ENCODE measurements around the gene ZBTB4. TPM values are rescaled to one million over a fixed set of nuclear protein-coding genes. Genes with fewer than 3 reads are reported as not detected.

Gene ZBTB4
- total RNA-seq, 1 experiment from 2014 or later, result 9.0 TPM

DNA sequence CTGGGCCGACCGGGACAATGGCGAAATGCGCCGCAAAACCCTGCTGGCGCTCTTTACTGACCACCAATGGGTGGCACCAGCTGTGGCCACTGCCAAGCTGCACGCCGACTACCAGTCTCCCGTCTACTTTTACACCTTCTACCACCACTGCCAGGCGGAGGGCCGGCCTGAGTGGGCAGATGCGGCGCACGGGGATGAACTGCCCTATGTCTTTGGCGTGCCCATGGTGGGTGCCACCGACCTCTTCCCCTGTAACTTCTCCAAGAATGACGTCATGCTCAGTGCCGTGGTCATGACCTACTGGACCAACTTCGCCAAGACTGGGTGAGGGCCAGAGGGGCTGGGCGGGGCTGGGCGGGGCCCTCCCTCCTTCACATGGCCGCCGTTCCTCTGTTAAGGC is 63.6 kb downstream of the ZBTB4 start:
- no peak overlapping the region for H3K4me3 ChIP-seq (ENCODE audit: insufficient read depth, low read depth, low read length)
- DNase-seq, result no peak
- H3K36me3 ChIP-seq (replicated peaks; ENCODE audit: control insufficient read depth, insufficient read depth, low read length), result peaks cover 7% of the 10 kb centered on the region
- no peaks in the 10 kb centered on the region for H3K27me3 ChIP-seq (ENCODE audit: control insufficient read depth, insufficient read depth, low read length)

DNA sequence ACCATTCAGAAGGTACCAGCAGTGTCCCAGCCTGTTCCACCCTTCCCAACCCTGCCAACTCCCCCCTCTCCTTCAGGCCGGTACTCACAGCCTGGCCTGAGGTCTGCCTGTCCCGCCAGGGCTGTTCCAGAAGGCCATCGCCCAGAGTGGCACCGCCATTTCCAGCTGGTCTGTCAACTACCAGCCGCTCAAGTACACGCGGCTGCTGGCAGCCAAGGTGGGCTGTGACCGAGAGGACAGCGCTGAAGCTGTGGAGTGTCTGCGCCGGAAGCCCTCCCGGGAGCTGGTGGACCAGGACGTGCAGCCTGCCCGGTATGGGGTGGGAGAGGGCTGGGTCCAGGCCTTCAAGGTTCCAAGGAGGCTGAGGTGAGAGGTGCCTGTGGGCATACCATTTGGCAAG is 64.6 kb downstream of the ZBTB4 start:
- no peak overlapping the region for H3K4me3 ChIP-seq (ENCODE audit: insufficient read depth, low read depth, low read length)
- no peaks in the 10 kb centered on the region for H3K27me3 ChIP-seq (ENCODE audit: control insufficient read depth, insufficient read depth, low read length)
- no peak for DNase-seq
- peaks cover 11% of the 10 kb centered on the region for H3K36me3 ChIP-seq (replicated peaks; ENCODE audit: control insufficient read depth, insufficient read depth, low read length)

DNA sequence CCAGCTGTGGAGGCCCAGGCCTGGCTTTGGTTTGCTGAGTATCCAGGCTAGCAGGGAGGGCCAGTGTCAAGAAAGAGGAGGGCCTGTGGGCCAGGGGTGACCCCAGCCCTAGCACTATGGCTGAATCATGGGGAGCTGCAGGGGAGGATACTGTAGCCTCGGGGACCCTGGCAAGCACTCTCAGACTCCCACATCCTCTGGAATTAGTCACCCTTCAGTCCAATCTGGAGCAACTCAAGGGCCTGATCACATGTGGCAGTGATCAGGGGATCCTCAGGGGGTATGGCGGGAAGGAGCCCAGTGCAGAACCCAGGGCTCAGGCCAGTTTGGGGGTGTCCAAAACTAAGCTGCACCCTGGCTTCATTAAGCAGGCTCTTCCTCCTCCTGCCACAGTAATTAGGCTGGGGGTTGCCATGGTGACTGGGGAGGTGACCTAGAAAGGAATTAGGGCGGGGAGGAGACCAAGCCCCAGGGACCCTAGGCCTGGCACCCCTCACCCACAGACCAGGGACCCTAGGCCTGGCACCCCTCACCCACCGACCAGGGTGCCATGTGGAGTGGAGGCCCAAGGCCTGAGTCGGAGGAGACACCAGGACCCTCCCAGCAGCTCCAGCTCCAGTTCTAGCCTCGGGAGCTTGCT is 66.0 kb downstream of the ZBTB4 start:
- no peak for DNase-seq
- H3K4me3 ChIP-seq (ENCODE audit: insufficient read depth, low read depth, low read length), result no peak overlapping the region
- H3K36me3 ChIP-seq (replicated peaks; ENCODE audit: control insufficient read depth, insufficient read depth, low read length), result peaks cover 16% of the 10 kb centered on the region
- peaks cover 6% of the 10 kb centered on the region; the same call in 1 of the 2 replicates for H3K27me3 ChIP-seq (ENCODE audit: control insufficient read depth, insufficient read depth, low read length)

DNA sequence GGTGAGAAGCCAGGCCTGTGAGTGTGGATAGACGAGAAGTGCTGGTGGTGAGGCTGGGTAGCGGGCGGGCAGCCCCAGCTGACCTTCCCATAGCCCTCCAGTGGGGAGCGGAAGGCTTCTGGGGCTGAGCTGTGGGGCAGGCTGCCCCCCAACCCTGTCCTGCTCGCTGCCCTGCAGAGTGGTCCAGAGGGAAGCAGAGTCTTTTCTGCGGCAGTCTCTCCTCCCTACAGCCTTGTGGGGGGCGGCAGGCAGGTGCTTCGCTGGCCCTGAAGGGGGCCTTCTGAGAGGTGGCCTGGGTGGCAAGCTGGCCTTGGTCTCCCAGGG is 68.0 kb downstream of the ZBTB4 start:
- Histone ChIP-seq H3K36me3 (replicated peaks; ENCODE audit: control insufficient read depth, insufficient read depth, low read length) (peaks cover 16% of the 10 kb centered on the region), H3K4me3 (ENCODE audit: insufficient read depth, low read depth, low read length) (no peak overlapping the region), H3K27me3 (ENCODE audit: control insufficient read depth, insufficient read depth, low read length) (peaks cover 6% of the 10 kb centered on the region)
- peak; percentile 53 for DNase-seq

DNA sequence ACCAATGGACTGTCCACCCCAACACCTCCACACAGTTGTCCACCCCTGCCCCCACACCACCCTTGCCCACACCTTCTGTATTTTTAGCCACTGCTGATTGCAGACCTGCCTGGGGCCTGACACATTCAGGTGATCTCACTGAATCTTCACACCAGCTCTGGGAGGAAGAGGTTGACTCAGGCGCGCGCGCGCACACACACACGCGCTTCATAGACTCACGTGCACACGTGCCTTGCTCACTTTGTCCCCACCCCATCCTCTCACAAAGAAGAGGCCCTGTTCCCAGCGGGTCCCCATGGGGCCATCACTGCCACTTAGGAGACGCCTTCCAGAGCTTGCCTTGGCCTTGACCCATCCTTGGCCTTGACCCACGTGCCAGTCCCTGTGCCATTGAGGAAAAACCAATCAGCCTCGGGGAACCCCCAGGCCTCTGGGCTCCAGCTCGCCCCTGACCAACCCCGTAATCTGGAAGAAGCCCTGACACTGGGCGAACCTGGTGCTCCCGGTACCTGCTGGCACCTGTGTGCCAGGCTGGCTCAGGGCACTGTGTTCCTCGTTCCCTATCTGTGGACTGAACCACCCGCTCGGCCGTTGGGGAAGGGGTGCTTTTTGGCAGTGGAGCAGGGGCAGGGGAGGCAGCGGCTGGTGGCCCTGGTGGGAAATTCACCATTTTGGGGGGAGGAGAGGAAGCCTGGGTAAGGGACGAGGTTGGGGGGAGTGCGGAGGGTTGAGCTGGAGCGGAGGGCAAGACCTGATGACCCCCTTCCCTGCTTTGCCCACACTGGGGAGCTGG is 68.6 kb downstream of the ZBTB4 start:
- no peak for DNase-seq
- no peak overlapping the region for H3K4me3 ChIP-seq (ENCODE audit: insufficient read depth, low read depth, low read length)
- H3K36me3 ChIP-seq (replicated peaks; ENCODE audit: control insufficient read depth, insufficient read depth, low read length), result peaks cover 16% of the 10 kb centered on the region
- peaks cover 9% of the 10 kb centered on the region for H3K27me3 ChIP-seq (ENCODE audit: control insufficient read depth, insufficient read depth, low read length)

DNA sequence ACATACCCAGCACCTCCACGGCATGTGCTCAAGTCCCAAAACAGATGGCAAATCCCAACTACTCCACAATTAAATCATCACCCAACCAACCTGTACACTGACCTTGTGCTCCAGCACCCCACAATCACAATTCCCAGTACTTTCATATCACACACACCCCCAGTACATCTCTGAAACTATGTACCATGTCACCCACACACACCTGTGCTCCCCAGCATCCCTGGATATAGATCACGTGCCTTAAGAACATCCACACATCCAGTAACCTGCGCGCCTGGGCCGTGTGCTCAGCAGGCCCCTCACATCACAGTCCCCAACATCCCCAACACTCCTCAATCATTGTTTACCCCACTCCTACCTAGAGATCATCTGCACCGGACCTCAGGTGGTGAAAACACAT is 69.7 kb downstream of the ZBTB4 start:
- Histone ChIP-seq H3K4me3 (ENCODE audit: insufficient read depth, low read depth, low read length) (no peak overlapping the region), H3K27me3 (ENCODE audit: control insufficient read depth, insufficient read depth, low read length) (peaks cover 11% of the 10 kb centered on the region), H3K36me3 (replicated peaks; ENCODE audit: control insufficient read depth, insufficient read depth, low read length) (peaks cover 9% of the 10 kb centered on the region)
- no peak for DNase-seq

Other genes starting within 250 kb of the ZBTB4 start
- 75.0 and 90.9 TPM in 2 replicates for gene DVL2, start 245.1 kb downstream of the ZBTB4 start, total RNA-seq (2014; rRNA removed; shearing (Covaris generic))
- gene PHF23, start 240.2 kb downstream of the ZBTB4 start, total RNA-seq (2014; rRNA removed; shearing (Covaris generic)), result 54.9 and 56.2 TPM in 2 replicates
- gene GABARAP, start 237.2 kb downstream of the ZBTB4 start, total RNA-seq (2014; rRNA removed; shearing (Covaris generic)), result 185 and 231 TPM in 2 replicates
- 58.8 and 59.9 TPM in 2 replicates for gene CTDNEP1, start 227.9 kb downstream of the ZBTB4 start, total RNA-seq (2014; rRNA removed; shearing (Covaris generic))
- gene ELP5, start 227.4 kb downstream of the ZBTB4 start, total RNA-seq (2014; rRNA removed; shearing (Covaris generic)), result 66.4 and 77.4 TPM in 2 replicates
- 30.8 and 40.8 TPM in 2 replicates for gene CLDN7, start 217.2 kb downstream of the ZBTB4 start, total RNA-seq (2014; rRNA removed; shearing (Covaris generic))
- gene SLC2A4, start 197.9 kb downstream of the ZBTB4 start, total RNA-seq (2014; rRNA removed; shearing (Covaris generic)), result 3.8 and 6.6 TPM in 2 replicates
- gene YBX2, start 185.0 kb downstream of the ZBTB4 start, total RNA-seq (2014; rRNA removed; shearing (Covaris generic)), result 12.2 and 21.8 TPM in 2 replicates
- 865 and 1,116 TPM in 2 replicates for gene EIF5A, start 172.0 kb downstream of the ZBTB4 start, total RNA-seq (2014; rRNA removed; shearing (Covaris generic))
- gene GPS2, start 164.3 kb downstream of the ZBTB4 start, total RNA-seq (2014; rRNA removed; shearing (Covaris generic)), result 52.8 and 60.2 TPM in 2 replicates
- gene NEURL4, start 150.3 kb downstream of the ZBTB4 start, total RNA-seq (2014; rRNA removed; shearing (Covaris generic)), result 33.5 and 34.1 TPM in 2 replicates
- gene ACAP1, start 143.1 kb downstream of the ZBTB4 start, total RNA-seq (2014; rRNA removed; shearing (Covaris generic)), result 17.8 and 34.5 TPM in 2 replicates
- gene KCTD11, start 127.5 kb downstream of the ZBTB4 start, total RNA-seq (2014; rRNA removed; shearing (Covaris generic)), result 1.1 and 2.2 TPM in 2 replicates
- not detected in 2 replicates for gene TMEM95, start 124.5 kb downstream of the ZBTB4 start, total RNA-seq (2014; rRNA removed; shearing (Covaris generic))
- gene TNK1, start 98.5 kb downstream of the ZBTB4 start, total RNA-seq (2014; rRNA removed; shearing (Covaris generic)), result 7.0 and 8.9 TPM in 2 replicates
- gene PLSCR3, start 85.1 kb downstream of the ZBTB4 start, total RNA-seq (2014; rRNA removed; shearing (Covaris generic)), result 26.5 and 27.8 TPM in 2 replicates
- 280 and 385 TPM in 2 replicates for gene TMEM256, start 75.5 kb downstream of the ZBTB4 start, total RNA-seq (2014; rRNA removed; shearing (Covaris generic))
- gene NLGN2, start 71.8 kb downstream of the ZBTB4 start, total RNA-seq (2014; rRNA removed; shearing (Covaris generic)), result 11.6 and 15.7 TPM in 2 replicates
- not detected in 2 replicates for gene SPEM1, start 59.3 kb downstream of the ZBTB4 start, total RNA-seq (2014; rRNA removed; shearing (Covaris generic))
- gene SPEM2, start 54.0 kb downstream of the ZBTB4 start, total RNA-seq (2014; rRNA removed; shearing (Covaris generic)), result not detected in 2 replicates
- not detected in 2 replicates for gene SPEM3, start 50.8 kb downstream of the ZBTB4 start, total RNA-seq (2014; rRNA removed; shearing (Covaris generic))
- 14.5 and 15.8 TPM in 2 replicates for gene TMEM102, start 44.2 kb downstream of the ZBTB4 start, total RNA-seq (2014; rRNA removed; shearing (Covaris generic))
- gene FGF11, start 40.1 kb downstream of the ZBTB4 start, total RNA-seq (2014; rRNA removed; shearing (Covaris generic)), result 12.5 and 20.7 TPM in 2 replicates
- 6.6 and 6.8 TPM in 2 replicates for gene CHRNB1, start 34.6 kb downstream of the ZBTB4 start, total RNA-seq (2014; rRNA removed; shearing (Covaris generic))
- gene SLC35G6, start 1.8 kb upstream of the ZBTB4 start, total RNA-seq (2014; rRNA removed; shearing (Covaris generic)), result not detected in 2 replicates
- 46.1 and 48.6 TPM in 2 replicates for gene POLR2A, start 4.7 kb upstream of the ZBTB4 start, total RNA-seq (2014; rRNA removed; shearing (Covaris generic))
- 6.2 and 9.6 TPM in 2 replicates for gene TNFSF12, start 69.4 kb upstream of the ZBTB4 start, total RNA-seq (2014; rRNA removed; shearing (Covaris generic))
- gene TNFSF13, start 79.1 kb upstream of the ZBTB4 start, total RNA-seq (2014; rRNA removed; shearing (Covaris generic)), result 0.94 and 1.7 TPM in 2 replicates
- gene SENP3, start 82.3 kb upstream of the ZBTB4 start, total RNA-seq (2014; rRNA removed; shearing (Covaris generic)), result 137 and 203 TPM in 2 replicates
- 0.22 and 0.55 TPM in 2 replicates for gene CD68, start 100.0 kb upstream of the ZBTB4 start, total RNA-seq (2014; rRNA removed; shearing (Covaris generic))
- gene MPDU1, start 104.2 kb upstream of the ZBTB4 start, total RNA-seq (2014; rRNA removed; shearing (Covaris generic)), result 111 and 146 TPM in 2 replicates
- 33.8 and 44.0 TPM in 2 replicates for gene SOX15, start 110.5 kb upstream of the ZBTB4 start, total RNA-seq (2014; rRNA removed; shearing (Covaris generic))
- 49.0 and 52.0 TPM in 2 replicates for gene FXR2, start 135.3 kb upstream of the ZBTB4 start, total RNA-seq (2014; rRNA removed; shearing (Covaris generic))
- gene SAT2, start 148.2 kb upstream of the ZBTB4 start, total RNA-seq (2014; rRNA removed; shearing (Covaris generic)), result 45.5 and 55.8 TPM in 2 replicates
- 0.35 and 1.5 TPM in 2 replicates for gene SHBG, start 150.5 kb upstream of the ZBTB4 start, total RNA-seq (2014; rRNA removed; shearing (Covaris generic))
- 1.6 and 7.0 TPM in 2 replicates for gene ATP1B2, start 171.3 kb upstream of the ZBTB4 start, total RNA-seq (2014; rRNA removed; shearing (Covaris generic))
- 97.5 and 99.4 TPM in 2 replicates for gene TP53, start 207.9 kb upstream of the ZBTB4 start, total RNA-seq (2014; rRNA removed; shearing (Covaris generic))
- 32.9 and 41.3 TPM in 2 replicates for gene WRAP53, start 208.8 kb upstream of the ZBTB4 start, total RNA-seq (2014; rRNA removed; shearing (Covaris generic))
- gene EFNB3, start 225.6 kb upstream of the ZBTB4 start, total RNA-seq (2014; rRNA removed; shearing (Covaris generic)), result 6.0 and 6.4 TPM in 2 replicates
- 0.11 and 0.24 TPM in 2 replicates for gene DNAH2, start 238.1 kb upstream of the ZBTB4 start, total RNA-seq (2014; rRNA removed; shearing (Covaris generic))